SK-N-SH (cell line): ENCODE measurements around the gene MB. TPM values are rescaled to one million over a fixed set of nuclear protein-coding genes. Genes with fewer than 3 reads are reported as not detected.

Source experiments
- CTCF ChIA-PET: fragments of 300-600, 350-600 bp; formaldehyde crosslinking; extraction: SDS; loops from one replicate; lab custom pipeline; 2021; lab: Yijun Ruan, JAX
- POLR2A ChIA-PET: fragments of 350-600 bp; sonication (Branson Sonifier 250); formaldehyde crosslinking; extraction: SDS; loops from one replicate; lab custom pipeline; 2020; ENCODE audit warnings: antibody characterized with exemption, inconsistent platforms; lab: Yijun Ruan, JAX
- DNase-seq: peaks from one replicate; pipeline ENCODE4 v3.0.0; 2012
- H2AFZ ChIP-seq: fragments of 200-600 bp; sonication (generic); 2 replicates; pipeline ENCODE4 v1.8.1; 2016; ENCODE audit warnings: antibody characterized with exemption, mild to moderate bottlenecking, low read depth
- H3F3A ChIP-seq: fragments of 200-600 bp; sonication (generic); replicated peaks from 2 replicates; pipeline ENCODE3; 2016; ENCODE audit warnings: antibody characterized with exemption, mild to moderate bottlenecking; ENCODE audit not compliant: insufficient read depth
- H3K27ac ChIP-seq, 2 experiments: fragments of 200-500 bp in 1 of 2; fragments of 200-600 bp in 1 of 2; sonication (Bioruptor generic) in 1 of 2; sonication (generic), shearing (Covaris generic) in 1 of 2; 2 replicates each; pipeline versions ENCODE4 v1.5.1 to v1.6.1; 2014 to 2016; ENCODE audit warnings: low read depth in 2 of 2, inconsistent platforms in 1 of 2, low read length in 1 of 2, mild to moderate bottlenecking in 1 of 2, mixed read lengths in 1 of 2
- H3K27me3 ChIP-seq: fragments of 200-600 bp; sonication (generic), shearing (Covaris generic); 2 replicates; pipeline ENCODE4 v1.6.1; 2016; ENCODE audit warnings: mixed run types; ENCODE audit not compliant: insufficient read depth
- H3K36me3 ChIP-seq, 2 experiments: fragments of 200-500 bp in 1 of 2; fragments of 200-600 bp in 1 of 2; sonication (Bioruptor generic) in 1 of 2; sonication (generic) in 1 of 2; replicated peaks in 1 of 2; 2 replicates each; pipeline versions ENCODE3 to v1.5.1; 2014 to 2016; ENCODE audit warnings: low read length in 1 of 2, mild to moderate bottlenecking in 1 of 2; ENCODE audit not compliant: insufficient read depth in 2 of 2, control insufficient read depth in 1 of 2
- H3K4me1 ChIP-seq, 2 experiments: fragments of 200-500 bp in 1 of 2; fragments of 200-600 bp in 1 of 2; sonication (Bioruptor generic) in 1 of 2; sonication (generic), shearing (Covaris generic) in 1 of 2; 2 replicates each; pipeline versions ENCODE4 v1.5.1 to v1.6.1; 2014 to 2016; ENCODE audit warnings: low read depth in 1 of 2, low read length in 1 of 2, mixed run types in 1 of 2; ENCODE audit not compliant: insufficient read depth in 2 of 2, control insufficient read depth in 1 of 2
- H3K4me2 ChIP-seq: fragments of 200-600 bp; sonication (generic), shearing (Covaris generic); 2 replicates; pipeline ENCODE4 v1.6.1; 2017; ENCODE audit warnings: mixed run types
- H3K4me3 ChIP-seq, 2 experiments: fragments of 200-500 bp in 1 of 2; fragments of 200-600 bp in 1 of 2; sonication (Bioruptor generic) in 1 of 2; sonication (generic), shearing (Covaris generic) in 1 of 2; 2 replicates each; pipeline versions ENCODE4 v1.5.1 to v1.8.1; 2014 to 2016; ENCODE audit warnings: low read depth in 2 of 2, inconsistent platforms in 1 of 2, low read length in 1 of 2, mild to moderate bottlenecking in 1 of 2, mixed read lengths in 1 of 2, moderate library complexity in 1 of 2
- H3K79me2 ChIP-seq: fragments of 200-600 bp; sonication (generic); 2 replicates; pipeline ENCODE4 v1.8.1; 2017; ENCODE audit warnings: mild to moderate bottlenecking; ENCODE audit not compliant: insufficient read depth
- H3K9ac ChIP-seq: fragments of 200-600 bp; sonication (generic); 2 replicates; pipeline ENCODE4 v1.6.1; 2017; ENCODE audit warnings: mixed run types
- H3K9me2 ChIP-seq: fragments of 200-600 bp; sonication (generic); 2 replicates; pipeline ENCODE4 v1.6.1; 2017; ENCODE audit warnings: mixed run types
- H3K9me3 ChIP-seq: fragments of 200-600 bp; sonication (generic); 2 replicates; pipeline ENCODE4 v1.6.1; 2017; ENCODE audit warnings: mixed run types, mild to moderate bottlenecking, moderate library complexity
- H4K20me1 ChIP-seq: fragments of 200-600 bp; sonication (generic); 2 replicates; pipeline ENCODE4 v1.6.1; 2017; ENCODE audit warnings: mild to moderate bottlenecking, mixed run types; ENCODE audit not compliant: insufficient read depth
- CHD2 ChIP-seq: fragments of 150-350 bp; IDR thresholded peaks from 2 replicates; pipeline ENCODE4 v1.6.1; 2018; ENCODE audit warnings: low read length; ENCODE audit not compliant: partially characterized antibody
- ELF1 ChIP-seq: IDR thresholded peaks from 2 replicates; pipeline ENCODE4 v1.4.0; 2012
- EP300 ChIP-seq, 2 experiments: IDR thresholded peaks; 2 replicates each; pipeline versions ENCODE4 v1.4.0 to v1.6.1; 2012; ENCODE audit warnings: borderline replicate concordance in 1 of 2, low read depth in 1 of 2, low read length in 1 of 2
- EZH2phosphoT487 ChIP-seq: fragments of 200-600 bp; sonication (generic); IDR thresholded peaks from 2 replicates; pipeline ENCODE4 v1.6.1; 2017; ENCODE audit warnings: low read depth, mixed run types, mild to moderate bottlenecking, antibody characterized with exemption, moderate library complexity, borderline replicate concordance
- FOXJ3 ChIP-seq: sonication (generic); formaldehyde crosslinking; IDR thresholded peaks from 2 replicates; pipeline ENCODE4 v1.5.1; 2020; ENCODE audit warnings: mild to moderate bottlenecking, missing genetic modification reagents
- GATA2 ChIP-seq: sonication (generic); formaldehyde crosslinking; IDR thresholded peaks from 2 replicates; pipeline ENCODE4 v1.5.0; 2020; ENCODE audit warnings: mild to moderate bottlenecking, missing genetic modification reagents
- MEF2A ChIP-seq: IDR thresholded peaks from 2 replicates; pipeline ENCODE4 v1.4.0; 2012; ENCODE audit warnings: low read depth, borderline replicate concordance
- NRF1 ChIP-seq: IDR thresholded peaks from 2 replicates; pipeline ENCODE4 v1.6.1; 2012; ENCODE audit warnings: low read depth, mild to moderate bottlenecking, low read length
- RCOR1 ChIP-seq: fragments of 150-350 bp; IDR thresholded peaks from 2 replicates; pipeline ENCODE4 v1.6.1; 2017; ENCODE audit warnings: antibody characterized with exemption, low read length
- RFX5 ChIP-seq: IDR thresholded peaks from 2 replicates; pipeline ENCODE4 v1.6.1; 2012; ENCODE audit warnings: mild to moderate bottlenecking, improper control_type of control experiment, low read length
- RXRA ChIP-seq: IDR thresholded peaks from 2 replicates; pipeline ENCODE4 v1.4.0; 2012; ENCODE audit warnings: low read depth, mild to moderate bottlenecking, borderline replicate concordance
- SIN3A ChIP-seq: IDR thresholded peaks from 2 replicates; pipeline ENCODE4 v1.6.1; 2012; ENCODE audit warnings: low read depth, mild to moderate bottlenecking, low read length, moderate library complexity, borderline replicate concordance
- SMC3 ChIP-seq: IDR thresholded peaks from 2 replicates; pipeline ENCODE4 v1.6.1; 2012; ENCODE audit warnings: low read depth, low read length, improper control_type of control experiment
- TCF12 ChIP-seq: IDR thresholded peaks from 2 replicates; pipeline ENCODE4 v1.4.0; 2012
- TEAD4 ChIP-seq: IDR thresholded peaks from 2 replicates; pipeline ENCODE4 v1.4.0; 2012; ENCODE audit warnings: mild to moderate bottlenecking, borderline replicate concordance; ENCODE audit not compliant: insufficient read depth
- YY1 ChIP-seq: IDR thresholded peaks from 2 replicates; pipeline ENCODE4 v1.4.0; 2012; ENCODE audit warnings: low read depth, mild to moderate bottlenecking
- WGBS: methylation state at CpG from one replicate; pipeline ENCODE4 v1.1.6; 2017; ENCODE audit warnings: low lambda C conversion rate; 5-methylcytosine and 5-hydroxymethylcytosine counted together
- polyA plus RNA-seq, 3 experiments: library from polyadenylated mRNA; depleted of rRNA; stranded (reverse); fragments of >200 nt; gene quantifications; 2 replicates each; pipeline ENCODE4 v1.2.3, GENCODE V29; 2012
- TF ChIP-seq, protein P1 (sequence below): fragments of 150-350 bp; IDR thresholded peaks from 2 replicates; pipeline ENCODE4 v1.6.1; 2017; ENCODE audit warnings: antibody characterized with exemption, low read length, low read depth, borderline replicate concordance
- TF ChIP-seq, protein P2 (sequence below): IDR thresholded peaks from 2 replicates; pipeline ENCODE4 v1.4.0; 2012; ENCODE audit warnings: low read depth, borderline replicate concordance
- TF ChIP-seq, protein P3 (sequence below): fragments of 200-600 bp; sonication (generic); IDR thresholded peaks from 2 replicates; pipeline ENCODE4 v1.6.1; 2017; ENCODE audit warnings: antibody characterized with exemption, mild to moderate bottlenecking, moderate library complexity

MB gene
- polyA plus RNA-seq, 1 of the 3 experiments (the other 2 are of a cell fraction) = 0.95 TPM

DNA sequence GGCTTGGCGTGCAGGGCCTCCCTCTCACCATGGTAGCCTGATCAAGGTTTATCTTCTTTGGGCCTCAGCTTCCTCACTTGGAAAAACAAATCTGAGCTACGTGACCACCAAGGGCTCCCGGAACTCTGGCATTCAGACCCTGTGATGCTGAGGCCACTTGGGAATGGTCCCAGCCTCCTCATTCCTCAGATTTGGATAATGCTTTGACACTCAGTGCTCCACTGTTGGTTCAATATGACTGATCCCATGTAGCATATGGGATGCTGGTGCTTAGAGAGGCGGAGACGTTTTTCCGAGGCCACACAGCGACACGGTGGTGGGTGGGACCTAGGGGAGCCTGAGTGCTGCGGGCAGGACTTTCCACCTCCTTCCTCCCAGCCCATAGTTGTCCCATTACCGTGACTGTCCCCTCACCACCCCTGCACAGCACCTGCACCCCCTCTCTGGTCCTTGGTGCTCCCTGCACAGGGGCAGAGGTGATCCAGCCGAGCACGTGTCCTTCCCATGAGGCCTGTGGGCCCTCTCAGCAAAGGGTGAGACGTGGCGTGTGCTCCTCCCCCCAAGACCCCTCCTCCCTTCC is 23.1 kb downstream of the MB start:
- no peaks in the 10 kb centered on the region for H3K9me2 ChIP-seq
- 89% methylated on average over 8 of the region's 14 CpGs for WGBS
- H3K9ac ChIP-seq = no peak overlapping the region
- H3K27ac ChIP-seq = no peak overlapping the region
- no peak overlapping the region for H3K4me2 ChIP-seq
- H4K20me1 ChIP-seq = no peaks in the 10 kb centered on the region
- no peak overlapping the region for H3K4me3 ChIP-seq
- H3F3A ChIP-seq = peaks cover 6% of the 10 kb centered on the region
- peaks cover 3 to 20% of the 10 kb centered on the region in 2 experiments; a peak in 2 of 4 replicates for H3K4me1 ChIP-seq
- POLR2A ChIA-PET = no interaction called here
- H2AFZ ChIP-seq = no peak overlapping the region
- TF ChIP-seq NRF1 = no peak
- no peak for TF ChIP-seq FOXJ3 (CRISPR knock-in tag)
- TF ChIP-seq, protein P1, sequence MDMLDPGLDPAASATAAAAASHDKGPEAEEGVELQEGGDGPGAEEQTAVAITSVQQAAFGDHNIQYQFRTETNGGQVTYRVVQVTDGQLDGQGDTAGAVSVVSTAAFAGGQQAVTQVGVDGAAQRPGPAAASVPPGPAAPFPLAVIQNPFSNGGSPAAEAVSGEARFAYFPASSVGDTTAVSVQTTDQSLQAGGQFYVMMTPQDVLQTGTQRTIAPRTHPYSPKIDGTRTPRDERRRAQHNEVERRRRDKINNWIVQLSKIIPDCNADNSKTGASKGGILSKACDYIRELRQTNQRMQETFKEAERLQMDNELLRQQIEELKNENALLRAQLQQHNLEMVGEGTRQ = no peak
- TF ChIP-seq, protein P2, sequence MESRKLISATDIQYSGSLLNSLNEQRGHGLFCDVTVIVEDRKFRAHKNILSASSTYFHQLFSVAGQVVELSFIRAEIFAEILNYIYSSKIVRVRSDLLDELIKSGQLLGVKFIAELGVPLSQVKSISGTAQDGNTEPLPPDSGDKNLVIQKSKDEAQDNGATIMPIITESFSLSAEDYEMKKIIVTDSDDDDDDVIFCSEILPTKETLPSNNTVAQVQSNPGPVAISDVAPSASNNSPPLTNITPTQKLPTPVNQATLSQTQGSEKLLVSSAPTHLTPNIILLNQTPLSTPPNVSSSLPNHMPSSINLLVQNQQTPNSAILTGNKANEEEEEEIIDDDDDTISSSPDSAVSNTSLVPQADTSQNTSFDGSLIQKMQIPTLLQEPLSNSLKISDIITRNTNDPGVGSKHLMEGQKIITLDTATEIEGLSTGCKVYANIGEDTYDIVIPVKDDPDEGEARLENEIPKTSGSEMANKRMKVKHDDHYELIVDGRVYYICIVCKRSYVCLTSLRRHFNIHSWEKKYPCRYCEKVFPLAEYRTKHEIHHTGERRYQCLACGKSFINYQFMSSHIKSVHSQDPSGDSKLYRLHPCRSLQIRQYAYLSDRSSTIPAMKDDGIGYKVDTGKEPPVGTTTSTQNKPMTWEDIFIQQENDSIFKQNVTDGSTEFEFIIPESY = no peak
- no peak for TF ChIP-seq TCF12
- no peak for TF ChIP-seq MEF2A
- no peak for TF ChIP-seq SIN3A
- no peak for TF ChIP-seq TEAD4
- no peak for TF ChIP-seq CHD2
- TF ChIP-seq RFX5 = no peak
- TF ChIP-seq EZH2phosphoT487 = no peak
- TF ChIP-seq RXRA = no peak
- no peak for TF ChIP-seq EP300 (IDR thresholded peaks at IDR 0.05; ENCODE audit: borderline replicate concordance in 1 of 2, low read depth in 1 of 2, low read length in 1 of 2)
- no peak for TF ChIP-seq YY1
- no peak for TF ChIP-seq SMC3
- no peak for TF ChIP-seq ELF1
- TF ChIP-seq, protein P3, sequence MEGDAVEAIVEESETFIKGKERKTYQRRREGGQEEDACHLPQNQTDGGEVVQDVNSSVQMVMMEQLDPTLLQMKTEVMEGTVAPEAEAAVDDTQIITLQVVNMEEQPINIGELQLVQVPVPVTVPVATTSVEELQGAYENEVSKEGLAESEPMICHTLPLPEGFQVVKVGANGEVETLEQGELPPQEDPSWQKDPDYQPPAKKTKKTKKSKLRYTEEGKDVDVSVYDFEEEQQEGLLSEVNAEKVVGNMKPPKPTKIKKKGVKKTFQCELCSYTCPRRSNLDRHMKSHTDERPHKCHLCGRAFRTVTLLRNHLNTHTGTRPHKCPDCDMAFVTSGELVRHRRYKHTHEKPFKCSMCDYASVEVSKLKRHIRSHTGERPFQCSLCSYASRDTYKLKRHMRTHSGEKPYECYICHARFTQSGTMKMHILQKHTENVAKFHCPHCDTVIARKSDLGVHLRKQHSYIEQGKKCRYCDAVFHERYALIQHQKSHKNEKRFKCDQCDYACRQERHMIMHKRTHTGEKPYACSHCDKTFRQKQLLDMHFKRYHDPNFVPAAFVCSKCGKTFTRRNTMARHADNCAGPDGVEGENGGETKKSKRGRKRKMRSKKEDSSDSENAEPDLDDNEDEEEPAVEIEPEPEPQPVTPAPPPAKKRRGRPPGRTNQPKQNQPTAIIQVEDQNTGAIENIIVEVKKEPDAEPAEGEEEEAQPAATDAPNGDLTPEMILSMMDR = no peak
- no peak for TF ChIP-seq GATA2 (CRISPR knock-in tag)
- no peak for TF ChIP-seq RCOR1
- no peaks in the 10 kb centered on the region for H3K79me2 ChIP-seq
- DNase-seq = no peak
- H3K9me3 ChIP-seq = no peaks in the 10 kb centered on the region
- CTCF ChIA-PET = no interaction called here
- no peaks in the 10 kb centered on the region for H3K27me3 ChIP-seq
- no peaks in the 10 kb centered on the region for H3K36me3 ChIP-seq
